Activated naive CD8-positive, alpha-beta T cell treated with anti-CD3 and anti-CD28 coated beads, Interleukin-2, amount 10 ng/mL, durations not matched to agents 7 days and 5 days (primary cell): Measurements from ENCODE around the gene JPH3. TPM values are rescaled to one million over a fixed set of nuclear protein-coding genes. Genes with fewer than 3 reads are reported as not detected.

Experiments
- ATAC-seq: fragments of 150-1000 bp; cut with Tn5 transposase; one replicate; pipeline ENCODE4 v1.10.0; 2021; ENCODE audit warnings: low read depth, moderate library complexity
- POLR2A ChIA-PET: fragments of 350-600 bp; sonication (Branson Sonifier 250); formaldehyde crosslinking; loops from one replicate; lab custom pipeline; 2021; ENCODE audit warnings: antibody characterized with exemption; lab: Charles Lee
- DNase-seq: peaks from one replicate; pipeline ENCODE4 v3.0.0; 2021
- H3K27ac Mint-ChIP-seq: one replicate; pipeline ENCODE4 v1.8.0; 2022; ENCODE audit warnings: mild to moderate bottlenecking, mixed read lengths
- H3K27me3 Mint-ChIP-seq: one replicate; pipeline ENCODE4 v1.8.0; 2022; ENCODE audit warnings: mild to moderate bottlenecking, moderate library complexity, mixed read lengths
- H3K36me3 Mint-ChIP-seq: one replicate; pipeline ENCODE4 v1.8.0; 2021; ENCODE audit warnings: mild to moderate bottlenecking, mixed read lengths
- H3K4me1 Mint-ChIP-seq: one replicate; pipeline ENCODE4 v1.8.0; 2021; ENCODE audit warnings: mixed read lengths
- H3K4me3 Mint-ChIP-seq: one replicate; pipeline ENCODE4 v1.8.0; 2022; ENCODE audit warnings: mild to moderate bottlenecking, moderate library complexity, mixed read lengths
- H3K9me3 Mint-ChIP-seq: one replicate; pipeline ENCODE4 v1.8.0; 2021; ENCODE audit warnings: mixed read lengths
- total RNA-seq, 2 experiments: library from RNA; stranded (reverse); gene quantifications; one replicate each; pipeline ENCODE4 v1.2.3, GENCODE V29; 2021

Gene JPH3
- total RNA-seq, 2 experiments from 2014 or later: not detected

DNA sequence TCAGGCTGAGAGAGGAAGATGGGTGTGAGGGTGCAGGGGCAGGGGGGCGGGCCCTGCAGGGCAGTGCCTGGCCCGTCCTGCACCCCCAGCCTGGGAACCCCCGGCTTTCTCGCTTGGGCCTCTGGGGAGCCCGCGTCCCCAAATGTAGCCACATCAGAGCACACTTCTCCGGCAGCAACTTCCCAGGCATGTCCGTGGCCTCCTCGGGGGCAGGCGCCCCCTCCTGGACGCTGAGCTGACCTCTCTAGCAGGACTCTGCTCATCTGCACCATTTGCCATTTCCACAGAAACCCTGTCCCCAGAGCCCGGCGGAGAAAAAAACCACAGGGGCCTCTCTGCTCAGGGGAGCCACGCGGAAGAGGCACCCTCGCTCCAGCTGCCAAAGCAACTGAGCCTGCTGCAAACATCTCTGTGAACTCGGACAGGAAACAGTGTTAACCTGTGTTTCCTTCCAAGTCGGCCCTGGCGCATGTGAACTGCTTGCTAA lies 100.1 kb downstream of the JPH3 start:
- H3K4me1 Mint-ChIP-seq: peaks cover 29% of the 10 kb centered on the region
- H3K27me3 Mint-ChIP-seq: no peaks in the 10 kb centered on the region
- POLR2A ChIA-PET: interaction anchor here (2.3 to 2.8 kb wide), 2 partner anchors 12 to 63 kb away, joined by 6 to 16 read pairs; partner anchors contain the start of gene KLHDC4
- ATAC-seq (peak; percentile 87), DNase-seq (peak; percentile 64)
- peak overlapping the region; percentile 82 for H3K27ac Mint-ChIP-seq
- H3K4me3 Mint-ChIP-seq: peak overlapping the region; percentile 37
- H3K9me3 Mint-ChIP-seq: no peaks in the 10 kb centered on the region
- peaks cover 11% of the 10 kb centered on the region for H3K36me3 Mint-ChIP-seq

DNA sequence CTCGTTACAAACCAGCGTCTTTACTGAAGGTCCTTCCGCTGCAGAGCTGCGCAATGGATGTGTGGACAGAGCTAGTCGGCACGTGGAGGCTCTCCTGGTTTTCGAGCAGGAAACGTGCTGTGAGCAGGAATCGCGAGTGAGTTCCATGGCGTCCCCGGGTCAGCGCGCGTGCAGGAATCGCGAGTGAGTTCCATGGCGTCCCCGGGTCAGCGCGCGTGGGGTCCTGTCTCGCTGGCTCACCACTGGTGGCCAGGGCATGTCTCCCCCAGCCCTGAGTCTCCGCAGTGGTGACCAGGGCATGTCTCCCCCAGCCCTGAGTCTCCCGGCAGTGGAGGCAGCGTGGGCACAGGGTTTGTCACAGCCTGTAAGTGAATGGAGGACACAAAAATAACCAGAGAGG lies 100.8 kb downstream of the JPH3 start:
- H3K27ac Mint-ChIP-seq: peak overlapping the region; percentile 82
- peaks cover 29% of the 10 kb centered on the region for H3K4me1 Mint-ChIP-seq
- DNase-seq (no peak), ATAC-seq (no peak)
- H3K9me3 Mint-ChIP-seq: no peaks in the 10 kb centered on the region
- peak overlapping the region; percentile 44 for H3K4me3 Mint-ChIP-seq
- H3K36me3 Mint-ChIP-seq: peaks cover 11% of the 10 kb centered on the region
- H3K27me3 Mint-ChIP-seq: no peaks in the 10 kb centered on the region
- POLR2A ChIA-PET: interaction anchor here (2.8 kb wide), 1 partner anchor 62 kb away, joined by 16 read pairs; the partner anchor contains the start of gene KLHDC4

DNA sequence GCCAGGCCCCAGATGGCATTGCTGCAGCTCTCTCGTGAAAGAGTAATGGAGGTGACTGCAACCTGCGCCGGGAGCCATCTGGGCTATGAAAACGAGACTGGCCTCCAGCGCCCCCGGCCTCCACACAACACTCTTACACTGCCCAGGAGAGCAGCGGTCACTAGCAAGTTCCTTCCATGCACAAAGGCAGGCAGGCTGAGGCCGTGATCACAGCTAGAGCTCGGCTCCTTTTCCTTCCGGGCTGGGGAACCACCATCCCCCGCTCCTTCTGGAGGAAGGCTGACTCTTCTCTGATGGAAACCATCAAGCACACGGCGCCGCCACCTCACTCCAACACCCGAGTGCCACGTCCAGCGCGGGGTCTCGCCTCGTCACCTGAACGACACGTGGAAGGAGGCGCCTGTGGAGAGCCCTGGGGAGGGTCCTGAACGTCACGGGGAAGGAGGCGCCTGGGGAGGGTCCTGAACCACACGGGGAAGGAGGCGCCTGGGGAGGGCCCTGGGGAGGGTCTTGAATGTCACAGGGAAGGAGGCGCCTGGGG lies 101.6 kb downstream of the JPH3 start:
- H3K9me3 Mint-ChIP-seq: no peaks in the 10 kb centered on the region
- DNase-seq (no peak), ATAC-seq (no peak)
- POLR2A ChIA-PET: interaction anchor here (1.3 kb wide), 1 partner anchor 9 kb away, joined by 3 read pairs; no protein-coding TSS in a partner anchor
- H3K27me3 Mint-ChIP-seq: no peaks in the 10 kb centered on the region
- H3K27ac Mint-ChIP-seq: peak overlapping the region; percentile 68
- peaks cover 29% of the 10 kb centered on the region for H3K4me1 Mint-ChIP-seq
- H3K36me3 Mint-ChIP-seq: peaks cover 13% of the 10 kb centered on the region
- no peak overlapping the region for H3K4me3 Mint-ChIP-seq

DNA sequence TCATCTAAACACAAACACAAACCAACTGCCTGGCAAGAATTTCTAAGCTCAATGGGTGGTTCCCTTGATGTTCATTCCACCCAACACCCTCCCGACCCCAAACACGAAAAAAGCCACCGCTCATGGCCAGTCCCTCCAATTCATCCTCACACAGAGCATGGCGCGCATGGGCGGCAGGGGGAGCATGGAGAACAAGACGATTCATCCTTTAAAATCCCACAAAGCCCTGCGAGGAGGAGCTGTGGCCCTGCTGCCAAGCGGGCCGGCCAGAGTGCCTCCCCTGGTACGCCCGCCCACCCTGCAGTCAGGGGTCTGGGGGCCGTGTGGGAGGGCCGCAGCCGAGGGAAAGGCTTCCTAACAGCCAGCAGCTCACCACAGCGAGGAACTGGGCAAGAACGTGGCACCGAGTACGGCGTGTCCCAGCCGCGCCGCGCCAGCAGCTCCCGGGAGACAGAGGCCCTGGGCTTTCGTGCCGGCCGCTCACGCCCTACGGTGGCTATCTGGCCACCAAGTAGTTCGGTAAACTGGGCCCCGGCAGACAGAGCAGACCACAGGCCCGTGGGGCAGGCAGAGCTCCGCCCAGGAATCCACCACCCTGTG lies 102.5 kb downstream of the JPH3 start:
- DNase-seq (no peak), ATAC-seq (no peak)
- H3K36me3 Mint-ChIP-seq: peaks cover 13% of the 10 kb centered on the region
- no peak overlapping the region for H3K27ac Mint-ChIP-seq
- H3K9me3 Mint-ChIP-seq: no peaks in the 10 kb centered on the region
- no peak overlapping the region for H3K4me3 Mint-ChIP-seq
- POLR2A ChIA-PET: interaction anchor here (1.3 kb wide), 1 partner anchor 8 kb away, joined by 3 read pairs; no protein-coding TSS in a partner anchor
- H3K27me3 Mint-ChIP-seq: no peaks in the 10 kb centered on the region
- H3K4me1 Mint-ChIP-seq: peaks cover 29% of the 10 kb centered on the region

DNA sequence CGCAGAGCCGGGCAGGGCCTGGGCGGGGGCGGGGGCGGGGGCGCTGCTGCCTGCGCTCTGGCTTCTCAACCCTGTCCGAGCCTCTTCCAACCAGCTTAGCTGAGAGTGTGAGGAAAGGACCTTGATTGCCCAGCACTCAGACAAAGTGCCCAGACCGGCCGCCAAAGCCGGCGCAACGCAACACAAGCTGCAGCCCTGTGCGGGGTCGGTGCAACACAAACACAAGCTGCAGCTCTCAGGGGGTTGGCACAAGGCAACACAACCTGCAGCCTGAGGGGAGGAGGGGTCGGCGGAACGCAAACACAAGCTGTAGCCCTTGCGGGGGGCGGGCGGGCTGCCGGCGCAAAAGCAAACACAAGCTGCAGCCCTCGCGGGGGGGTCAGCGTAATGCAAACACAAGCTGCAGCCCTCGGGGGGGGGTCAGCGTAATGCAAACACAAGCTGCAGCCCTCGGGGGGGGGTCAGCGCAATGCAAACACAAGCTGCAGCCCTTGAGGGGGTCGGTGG lies 103.5 kb downstream of the JPH3 start:
- Mint-ChIP-seq H3K4me3 (no peak overlapping the region), H3K4me1 (peaks cover 25% of the 10 kb centered on the region), H3K36me3 (peaks cover 16% of the 10 kb centered on the region), H3K27me3 (no peaks in the 10 kb centered on the region), H3K27ac (no peak overlapping the region), H3K9me3 (no peaks in the 10 kb centered on the region)
- no peak for DNase-seq
- no peak for ATAC-seq
- POLR2A ChIA-PET: no interaction called here

DNA sequence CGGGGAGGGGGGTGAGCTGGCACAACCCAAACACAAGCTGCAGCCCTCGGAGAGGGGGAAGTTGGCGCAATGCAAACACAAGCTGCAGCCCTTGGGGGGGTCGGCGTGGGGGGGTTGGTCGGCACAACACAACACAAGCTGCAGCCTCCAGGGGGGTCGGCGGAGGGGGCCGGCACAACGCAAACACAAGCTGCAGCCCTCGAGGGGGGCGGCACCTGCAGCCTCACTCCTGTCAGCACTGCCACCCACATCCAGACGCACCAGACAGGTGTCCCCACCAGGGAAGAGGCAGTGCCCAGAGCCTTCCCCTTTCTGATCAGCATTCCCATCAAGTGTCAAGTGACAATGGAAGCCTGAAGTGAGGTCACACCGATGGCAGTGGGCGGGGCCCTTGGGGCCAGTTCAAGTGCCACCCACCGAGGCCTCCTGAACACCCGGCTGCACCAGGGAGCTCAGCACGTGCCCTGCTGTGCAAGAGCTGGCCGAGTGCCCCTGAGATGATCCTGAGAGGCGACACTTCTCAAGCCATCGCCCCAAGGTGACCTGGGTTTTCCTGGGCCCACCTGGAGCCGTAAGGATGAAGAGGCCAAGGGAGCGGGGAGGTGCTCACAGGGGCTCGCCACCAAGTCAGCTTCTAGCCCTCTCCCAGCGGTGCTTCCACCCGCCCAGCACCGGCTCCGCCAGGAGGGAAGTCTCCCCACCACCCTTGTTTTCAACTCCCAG lies 104.1 kb downstream of the JPH3 start:
- DNase-seq: no peak
- H3K4me3 Mint-ChIP-seq: no peak overlapping the region
- peaks cover 22% of the 10 kb centered on the region for H3K4me1 Mint-ChIP-seq
- no peak for ATAC-seq
- POLR2A ChIA-PET: no interaction called here
- no peaks in the 10 kb centered on the region for H3K27me3 Mint-ChIP-seq
- H3K27ac Mint-ChIP-seq: no peak overlapping the region
- H3K36me3 Mint-ChIP-seq: peaks cover 16% of the 10 kb centered on the region
- H3K9me3 Mint-ChIP-seq: no peaks in the 10 kb centered on the region

DNA sequence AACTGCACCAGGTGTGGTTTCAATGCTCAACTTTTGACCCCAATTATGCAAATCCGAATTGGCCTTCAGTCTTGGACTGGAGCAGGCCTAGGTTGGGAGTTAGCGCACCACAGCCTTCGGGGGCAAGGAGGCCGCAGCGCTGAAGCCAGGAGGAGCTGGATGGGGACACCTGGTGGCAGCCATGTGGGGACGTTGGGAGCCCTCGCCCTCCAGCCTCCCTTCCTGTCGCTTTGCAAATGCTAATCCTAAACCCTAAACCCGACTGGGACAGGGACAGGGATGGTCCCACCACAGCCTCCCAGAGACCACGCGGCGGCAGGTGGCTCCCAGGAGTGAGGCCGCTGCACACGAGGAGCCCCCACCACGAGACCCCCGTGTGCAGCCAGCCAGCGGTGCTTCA lies 104.8 kb downstream of the JPH3 start:
- H3K9me3 Mint-ChIP-seq: no peaks in the 10 kb centered on the region
- no peak overlapping the region for H3K27ac Mint-ChIP-seq
- peaks cover 16% of the 10 kb centered on the region for H3K4me1 Mint-ChIP-seq
- ATAC-seq: no peak
- no peaks in the 10 kb centered on the region for H3K27me3 Mint-ChIP-seq
- H3K4me3 Mint-ChIP-seq: no peak overlapping the region
- no peak for DNase-seq
- POLR2A ChIA-PET: no interaction called here
- H3K36me3 Mint-ChIP-seq: peaks cover 14% of the 10 kb centered on the region

DNA sequence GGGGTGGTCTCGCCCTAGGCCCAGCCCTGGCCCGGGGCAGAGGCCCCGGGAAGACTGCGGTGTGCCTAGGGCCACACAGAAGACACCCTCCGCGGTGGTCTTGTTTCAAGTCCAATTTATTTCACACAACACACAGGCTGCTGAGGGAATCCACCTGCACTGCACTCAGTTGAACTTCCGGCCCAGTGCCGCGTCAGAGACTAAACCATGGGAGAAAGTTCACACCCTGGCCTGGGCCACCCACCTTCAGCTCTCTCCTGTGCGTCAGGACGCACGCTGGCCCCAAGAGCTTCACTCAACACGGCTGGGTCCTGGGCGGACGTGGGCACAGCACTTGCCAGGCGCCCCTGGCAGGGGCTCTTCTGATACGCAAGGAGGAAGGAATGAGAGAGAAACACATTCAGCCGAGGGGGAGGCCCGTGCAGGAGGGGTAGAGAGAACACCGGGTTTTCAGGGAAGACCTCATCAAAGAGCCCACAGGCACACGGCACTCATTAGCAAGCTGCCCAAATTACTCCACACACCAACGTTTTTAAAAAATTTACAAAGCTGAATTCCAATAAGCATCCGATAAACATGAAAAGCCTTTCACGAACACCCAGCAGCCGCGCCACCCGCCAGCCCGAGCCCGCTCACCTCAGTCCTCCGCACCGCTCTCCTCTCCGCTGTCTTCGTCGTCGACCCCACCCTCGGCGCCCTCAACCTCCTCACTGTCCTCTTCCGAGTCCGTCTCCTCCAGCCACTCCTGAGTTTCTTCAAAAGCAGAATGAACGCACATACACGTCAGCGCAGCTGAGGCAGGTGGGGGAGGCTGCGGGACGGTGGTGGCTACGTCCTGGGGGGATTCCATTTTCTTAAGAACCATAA lies 105.6 kb downstream of the JPH3 start:
- DNase-seq (no peak), ATAC-seq (no peak)
- no peaks in the 10 kb centered on the region for H3K27me3 Mint-ChIP-seq
- H3K4me1 Mint-ChIP-seq: peaks cover 10% of the 10 kb centered on the region
- POLR2A ChIA-PET: no interaction called here
- H3K4me3 Mint-ChIP-seq: no peak overlapping the region
- H3K9me3 Mint-ChIP-seq: no peaks in the 10 kb centered on the region
- H3K27ac Mint-ChIP-seq: no peak overlapping the region
- H3K36me3 Mint-ChIP-seq: peaks cover 7% of the 10 kb centered on the region

DNA sequence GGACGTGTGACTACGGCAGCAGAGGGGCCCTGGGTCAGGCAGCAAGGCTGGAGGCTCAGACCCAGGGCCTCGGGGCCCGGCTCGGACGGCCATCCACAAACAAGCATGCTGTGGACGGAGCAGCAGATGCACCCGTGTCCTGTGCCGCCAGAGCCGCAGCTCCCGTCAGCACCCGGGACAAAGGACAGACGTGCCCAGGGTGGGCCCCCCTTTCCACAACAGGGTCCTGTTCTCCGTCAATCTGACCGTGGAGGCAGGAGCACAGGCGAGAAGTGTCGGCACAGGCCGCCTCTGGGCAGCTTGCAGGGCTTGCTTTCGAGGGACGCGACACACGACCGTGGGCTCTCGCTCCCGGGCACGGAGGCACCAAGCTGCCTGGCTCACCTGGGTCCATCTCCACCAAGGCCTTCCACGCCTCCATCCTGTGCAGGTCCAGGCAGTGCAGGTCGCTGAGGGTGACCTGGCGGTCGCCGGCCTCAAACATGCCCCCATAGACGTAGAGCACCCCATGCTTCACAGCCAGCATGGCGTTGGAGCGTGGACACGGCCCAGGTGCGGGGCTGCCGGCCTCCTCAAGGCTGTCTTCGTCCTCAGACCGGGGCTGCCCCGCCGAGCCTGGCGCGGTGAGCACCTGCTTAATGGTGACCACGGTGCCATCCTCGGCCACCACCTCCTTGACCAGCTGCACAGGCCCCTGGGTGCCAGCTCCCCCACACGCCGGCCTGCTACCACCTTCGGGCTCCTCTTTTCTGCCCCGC lies 106.8 kb downstream of the JPH3 start:
- DNase-seq: no peak
- no peak for ATAC-seq
- Mint-ChIP-seq H3K27me3 (no peaks in the 10 kb centered on the region), H3K4me3 (no peak overlapping the region), H3K9me3 (no peaks in the 10 kb centered on the region), H3K27ac (no peak overlapping the region), H3K4me1 (peaks cover 15% of the 10 kb centered on the region), H3K36me3 (peaks cover 7% of the 10 kb centered on the region)
- POLR2A ChIA-PET: no interaction called here

DNA sequence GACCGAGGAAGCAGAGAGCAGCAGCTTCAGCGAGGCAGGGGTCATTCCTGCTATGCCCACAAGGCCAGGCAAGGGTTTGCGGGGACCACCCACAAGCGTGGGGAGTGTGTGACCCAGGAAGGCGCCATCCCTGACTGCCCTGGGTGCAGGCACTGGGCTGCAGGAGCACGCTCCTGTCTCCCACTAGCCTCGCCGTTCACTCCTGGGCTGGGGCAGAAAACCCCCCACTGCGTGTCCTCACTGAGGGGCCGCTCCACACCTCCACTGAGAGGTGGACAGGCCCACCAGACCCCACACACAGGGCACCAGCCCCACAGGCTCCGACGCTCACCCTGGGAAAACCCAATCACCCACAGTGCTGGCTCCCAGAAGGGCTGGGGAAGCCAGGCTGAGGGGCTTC lies 107.4 kb downstream of the JPH3 start:
- ATAC-seq (no peak), DNase-seq (no peak)
- Mint-ChIP-seq H3K4me1 (peaks cover 15% of the 10 kb centered on the region), H3K36me3 (peaks cover 7% of the 10 kb centered on the region), H3K4me3 (no peak overlapping the region), H3K27ac (no peak overlapping the region), H3K9me3 (no peaks in the 10 kb centered on the region), H3K27me3 (no peaks in the 10 kb centered on the region)
- POLR2A ChIA-PET: no interaction called here

DNA sequence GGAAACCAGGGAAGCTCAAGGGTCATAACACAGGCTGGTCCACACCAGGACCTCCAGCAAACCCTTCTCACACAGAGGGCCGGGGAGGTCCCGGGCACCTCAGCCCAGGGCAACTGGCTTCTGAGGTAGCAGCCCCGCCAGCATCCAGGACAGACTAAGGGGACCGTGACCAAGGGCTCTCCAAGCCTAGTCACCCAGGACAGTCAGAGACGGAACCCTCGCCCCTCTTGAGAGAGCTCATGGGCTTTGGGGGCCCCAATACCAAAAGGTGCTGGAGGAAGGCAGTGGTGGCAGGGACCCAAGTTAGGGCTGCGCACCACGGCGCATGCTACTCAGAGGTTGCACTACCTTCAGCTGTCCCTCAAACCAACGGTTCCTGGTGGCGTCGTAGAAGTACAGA lies 108.6 kb downstream of the JPH3 start:
- H3K27me3 Mint-ChIP-seq: no peaks in the 10 kb centered on the region
- no peak overlapping the region for H3K4me3 Mint-ChIP-seq
- H3K36me3 Mint-ChIP-seq: peaks cover 13% of the 10 kb centered on the region
- DNase-seq (no peak), ATAC-seq (no peak)
- POLR2A ChIA-PET: interaction anchor here (1.1 kb wide), 1 partner anchor 54 kb away, joined by 6 read pairs; no protein-coding TSS in a partner anchor
- no peaks in the 10 kb centered on the region for H3K9me3 Mint-ChIP-seq
- no peak overlapping the region for H3K27ac Mint-ChIP-seq
- peaks cover 15% of the 10 kb centered on the region for H3K4me1 Mint-ChIP-seq

DNA sequence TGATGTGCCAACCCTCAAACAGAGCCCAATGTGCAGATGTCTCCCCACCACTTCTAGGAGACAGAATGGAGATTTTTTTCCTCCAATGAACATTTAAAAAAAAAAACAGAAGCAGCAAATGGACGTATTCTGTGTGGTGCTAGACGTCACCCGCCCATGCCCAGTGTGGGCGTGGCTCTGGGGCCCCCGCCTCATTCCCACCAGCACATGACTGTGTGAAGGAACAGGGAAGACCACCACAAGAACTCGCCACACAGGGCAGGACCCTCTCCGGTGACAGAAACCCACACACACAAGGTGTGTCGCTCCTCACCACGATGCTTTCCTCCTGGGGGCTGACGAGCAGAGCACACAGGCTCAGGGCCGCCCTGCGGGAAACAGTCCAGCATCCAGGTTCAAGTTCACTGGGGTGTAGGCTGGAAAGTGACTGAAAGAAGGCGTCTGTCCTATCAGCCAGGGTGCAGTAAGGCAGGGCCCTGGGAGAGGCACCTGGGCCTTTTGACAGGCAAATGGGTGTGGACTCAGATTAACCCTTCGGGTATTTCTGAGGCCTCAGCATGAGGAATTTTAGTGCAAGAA lies 110.0 kb downstream of the JPH3 start:
- no peak overlapping the region for H3K27ac Mint-ChIP-seq
- ATAC-seq (no peak), DNase-seq (no peak)
- H3K4me3 Mint-ChIP-seq: no peak overlapping the region
- no peaks in the 10 kb centered on the region for H3K9me3 Mint-ChIP-seq
- H3K4me1 Mint-ChIP-seq: peaks cover 15% of the 10 kb centered on the region
- peaks cover 16% of the 10 kb centered on the region for H3K36me3 Mint-ChIP-seq
- POLR2A ChIA-PET: interaction anchor here (0.6 to 1.2 kb wide), 2 partner anchors 8 to 155 kb away, joined by 3 to 4 read pairs; no protein-coding TSS in a partner anchor
- H3K27me3 Mint-ChIP-seq: no peaks in the 10 kb centered on the region
